Measurements from ENCODE around the gene AXIN2. TPM values are rescaled to one million over a fixed set of nuclear protein-coding genes. Genes with fewer than 3 reads are reported as not detected.

Gene AXIN2
- total RNA-seq, 1 experiment from 2014 or later = 2.4 TPM

DNA sequence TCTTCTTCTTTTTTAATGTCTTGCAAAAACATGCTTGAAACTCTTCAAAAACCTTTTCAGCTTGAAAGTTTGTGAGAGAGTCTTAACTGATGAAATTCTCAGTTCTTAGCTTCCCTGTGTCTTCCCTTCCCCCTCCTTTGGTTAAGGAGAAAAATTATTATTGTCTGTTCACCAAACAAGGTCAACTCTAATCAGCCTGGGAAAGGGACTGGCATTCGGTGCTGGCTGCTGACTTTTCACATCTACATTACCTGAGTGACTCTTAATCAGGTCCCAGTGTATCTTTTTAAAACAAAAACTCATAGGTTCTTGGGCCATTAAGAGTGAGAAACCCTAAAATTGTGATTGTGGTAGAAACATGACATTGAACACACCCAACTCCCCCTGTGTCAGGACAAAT is 39.1 kb upstream of the AXIN2 start:
- H3K4me1 ChIP-seq (ENCODE audit: control insufficient read depth, insufficient read depth, low read length) = no peaks in the 10 kb centered on the region
- H3K27me3 ChIP-seq (ENCODE audit: control insufficient read depth, insufficient read depth, low read length) = no peaks in the 10 kb centered on the region
- DNase-seq (ENCODE audit: low read depth, low spot score) = no peak
- intact Hi-C loops (cut with micrococcal nuclease; ENCODE audit: unreplicated experiment) = no loop called here
- H3K27ac ChIP-seq (ENCODE audit: low read length) = no peak overlapping the region
- no TSS peak for BruUV-seq (replicated peaks)
- no peak overlapping the region for H3K4me3 ChIP-seq (ENCODE audit: low read depth in 2 of 2, low read length in 2 of 2)
- H3K9me3 ChIP-seq (ENCODE audit: control insufficient read depth, insufficient read depth, low read depth, low read length) = no peaks in the 10 kb centered on the region
- no peak for ATAC-seq
- POLR2A ChIA-PET = no interaction called here
- TF ChIP-seq, protein P1, sequence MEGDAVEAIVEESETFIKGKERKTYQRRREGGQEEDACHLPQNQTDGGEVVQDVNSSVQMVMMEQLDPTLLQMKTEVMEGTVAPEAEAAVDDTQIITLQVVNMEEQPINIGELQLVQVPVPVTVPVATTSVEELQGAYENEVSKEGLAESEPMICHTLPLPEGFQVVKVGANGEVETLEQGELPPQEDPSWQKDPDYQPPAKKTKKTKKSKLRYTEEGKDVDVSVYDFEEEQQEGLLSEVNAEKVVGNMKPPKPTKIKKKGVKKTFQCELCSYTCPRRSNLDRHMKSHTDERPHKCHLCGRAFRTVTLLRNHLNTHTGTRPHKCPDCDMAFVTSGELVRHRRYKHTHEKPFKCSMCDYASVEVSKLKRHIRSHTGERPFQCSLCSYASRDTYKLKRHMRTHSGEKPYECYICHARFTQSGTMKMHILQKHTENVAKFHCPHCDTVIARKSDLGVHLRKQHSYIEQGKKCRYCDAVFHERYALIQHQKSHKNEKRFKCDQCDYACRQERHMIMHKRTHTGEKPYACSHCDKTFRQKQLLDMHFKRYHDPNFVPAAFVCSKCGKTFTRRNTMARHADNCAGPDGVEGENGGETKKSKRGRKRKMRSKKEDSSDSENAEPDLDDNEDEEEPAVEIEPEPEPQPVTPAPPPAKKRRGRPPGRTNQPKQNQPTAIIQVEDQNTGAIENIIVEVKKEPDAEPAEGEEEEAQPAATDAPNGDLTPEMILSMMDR (IDR thresholded peaks at IDR 0.05) = no peak
- no peak for TF ChIP-seq TCF7L2 (IDR thresholded peaks at IDR 0.05; ENCODE audit: low read depth, low read length)
- TF ChIP-seq POLR2AphosphoS5 (IDR thresholded peaks at IDR 0.05; ENCODE audit: low read depth, low read length) = no peak
- TF ChIP-seq SIN3A (IDR thresholded peaks at IDR 0.05; ENCODE audit: borderline replicate concordance, insufficient read depth, low read depth, low read length) = no peak
- TF ChIP-seq, protein P2, sequence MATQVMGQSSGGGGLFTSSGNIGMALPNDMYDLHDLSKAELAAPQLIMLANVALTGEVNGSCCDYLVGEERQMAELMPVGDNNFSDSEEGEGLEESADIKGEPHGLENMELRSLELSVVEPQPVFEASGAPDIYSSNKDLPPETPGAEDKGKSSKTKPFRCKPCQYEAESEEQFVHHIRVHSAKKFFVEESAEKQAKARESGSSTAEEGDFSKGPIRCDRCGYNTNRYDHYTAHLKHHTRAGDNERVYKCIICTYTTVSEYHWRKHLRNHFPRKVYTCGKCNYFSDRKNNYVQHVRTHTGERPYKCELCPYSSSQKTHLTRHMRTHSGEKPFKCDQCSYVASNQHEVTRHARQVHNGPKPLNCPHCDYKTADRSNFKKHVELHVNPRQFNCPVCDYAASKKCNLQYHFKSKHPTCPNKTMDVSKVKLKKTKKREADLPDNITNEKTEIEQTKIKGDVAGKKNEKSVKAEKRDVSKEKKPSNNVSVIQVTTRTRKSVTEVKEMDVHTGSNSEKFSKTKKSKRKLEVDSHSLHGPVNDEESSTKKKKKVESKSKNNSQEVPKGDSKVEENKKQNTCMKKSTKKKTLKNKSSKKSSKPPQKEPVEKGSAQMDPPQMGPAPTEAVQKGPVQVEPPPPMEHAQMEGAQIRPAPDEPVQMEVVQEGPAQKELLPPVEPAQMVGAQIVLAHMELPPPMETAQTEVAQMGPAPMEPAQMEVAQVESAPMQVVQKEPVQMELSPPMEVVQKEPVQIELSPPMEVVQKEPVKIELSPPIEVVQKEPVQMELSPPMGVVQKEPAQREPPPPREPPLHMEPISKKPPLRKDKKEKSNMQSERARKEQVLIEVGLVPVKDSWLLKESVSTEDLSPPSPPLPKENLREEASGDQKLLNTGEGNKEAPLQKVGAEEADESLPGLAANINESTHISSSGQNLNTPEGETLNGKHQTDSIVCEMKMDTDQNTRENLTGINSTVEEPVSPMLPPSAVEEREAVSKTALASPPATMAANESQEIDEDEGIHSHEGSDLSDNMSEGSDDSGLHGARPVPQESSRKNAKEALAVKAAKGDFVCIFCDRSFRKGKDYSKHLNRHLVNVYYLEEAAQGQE (IDR thresholded peaks at IDR 0.05; ENCODE audit: insufficient read depth in 1 of 2, low read depth in 2 of 2, low read length in 1 of 2) = no peak
- in situ Hi-C loops (cut with HindIII; ENCODE audit: low pct_unique_long_range_greater_than_20kb, low sequenced_read_pairs) = no loop called here
- CTCF ChIA-PET = no interaction called here
- no peaks in the 10 kb centered on the region for H3K36me3 ChIP-seq (ENCODE audit: control insufficient read depth, insufficient read depth, low read length)

DNA sequence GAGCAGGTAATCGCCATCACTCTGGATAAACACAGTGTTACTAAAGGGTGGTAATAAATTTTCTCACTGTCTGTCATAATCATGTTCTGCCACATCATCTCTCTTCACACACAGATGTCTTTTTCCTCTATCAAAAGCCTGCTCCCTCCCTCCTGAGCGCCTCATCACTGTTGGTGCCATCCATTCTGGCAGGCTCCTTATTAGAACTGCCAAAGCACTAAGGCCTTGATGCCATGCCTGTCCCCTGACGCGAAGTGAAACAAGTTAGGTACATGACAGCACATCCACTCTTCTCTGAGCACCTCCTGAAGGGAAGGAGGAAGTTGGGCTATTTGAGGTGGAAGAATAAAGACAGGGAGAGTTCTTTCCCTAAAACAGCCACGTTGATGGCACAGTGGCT is 38.2 kb upstream of the AXIN2 start:
- H3K4me1 ChIP-seq (ENCODE audit: control insufficient read depth, insufficient read depth, low read length) = no peaks in the 10 kb centered on the region
- no peak for ATAC-seq
- POLR2A ChIA-PET = no interaction called here
- CTCF ChIA-PET = no interaction called here
- H3K27ac ChIP-seq (ENCODE audit: low read length) = no peak overlapping the region
- H3K36me3 ChIP-seq (ENCODE audit: control insufficient read depth, insufficient read depth, low read length) = no peaks in the 10 kb centered on the region
- TF ChIP-seq TCF7L2 (IDR thresholded peaks at IDR 0.05; ENCODE audit: low read depth, low read length) (no peak), SIN3A (IDR thresholded peaks at IDR 0.05; ENCODE audit: borderline replicate concordance, insufficient read depth, low read depth, low read length) (no peak), POLR2AphosphoS5 (IDR thresholded peaks at IDR 0.05; ENCODE audit: low read depth, low read length) (no peak)
- TF ChIP-seq, protein P2 (IDR thresholded peaks at IDR 0.05; ENCODE audit: insufficient read depth in 1 of 2, low read depth in 2 of 2, low read length in 1 of 2) = no peak
- TF ChIP-seq, protein P1 (IDR thresholded peaks at IDR 0.05) = no peak
- no peaks in the 10 kb centered on the region for H3K9me3 ChIP-seq (ENCODE audit: control insufficient read depth, insufficient read depth, low read depth, low read length)
- DNase-seq (ENCODE audit: low read depth, low spot score) = no peak
- no peak overlapping the region for H3K4me3 ChIP-seq (ENCODE audit: low read depth in 2 of 2, low read length in 2 of 2)
- no peaks in the 10 kb centered on the region for H3K27me3 ChIP-seq (ENCODE audit: control insufficient read depth, insufficient read depth, low read length)
- no TSS peak for BruUV-seq (replicated peaks)
- in situ Hi-C loops (cut with HindIII; ENCODE audit: low pct_unique_long_range_greater_than_20kb, low sequenced_read_pairs) (no loop called here), intact Hi-C loops (cut with micrococcal nuclease; ENCODE audit: unreplicated experiment) (no loop called here)
